GM15510 (cell line): Measurements from ENCODE around the gene NANOGP8.
"Not testable (repeated sequence)": the region's sequence is repeated elsewhere in the genome, so short reads cannot be mapped to it uniquely, and the experiment has no call there.

Experiments
- POLR2A ChIP-seq: IDR thresholded peaks from 3 replicates; pipeline ENCODE4 v1.6.1; 2011; ENCODE audit warnings: borderline replicate concordance; ENCODE audit not compliant: insufficient read length; ENCODE audit errors: extremely low read depth

NANOGP8 gene

GRCh38 chr15:35085176-35085919 is at the start of gene NANOGP8:
NANOGP8 (minus strand) TSS chr15:35085295; CDS start chr15:35085110, 185 bp downstream.
- not testable (repeated sequence) for TF ChIP-seq POLR2A

GRCh38 chr15:35134299-35134698 is 49.2 kb upstream of the NANOGP8 start:
- no peak for TF ChIP-seq POLR2A

GRCh38 chr15:35130245-35130644 is 45.1 kb upstream of the NANOGP8 start:
- no peak for TF ChIP-seq POLR2A

- TF ChIP-seq POLR2A: no peak
These were observed 44.3 kb upstream of the NANOGP8 start for GRCh38 chr15:35129361-35129760.

GRCh38 chr15:35127717-35128116 is 42.6 kb upstream of the NANOGP8 start:
- TF ChIP-seq POLR2A: no peak

GRCh38 chr15:35126236-35126635 is 41.1 kb upstream of the NANOGP8 start:
- no peak for TF ChIP-seq POLR2A

GRCh38 chr15:35123743-35124142 is 38.6 kb upstream of the NANOGP8 start:
- TF ChIP-seq POLR2A: no peak

- TF ChIP-seq POLR2A: no peak
These were observed 36.7 kb upstream of the NANOGP8 start for GRCh38 chr15:35121611-35122359.

- TF ChIP-seq POLR2A: no peak
These were observed 35.1 kb upstream of the NANOGP8 start for GRCh38 chr15:35120173-35120572.

- no peak for TF ChIP-seq POLR2A
These were observed 33.9 kb upstream of the NANOGP8 start for GRCh38 chr15:35118960-35119359.

- TF ChIP-seq POLR2A: no peak
These were observed 32.6 kb upstream of the NANOGP8 start for GRCh38 chr15:35117543-35118265.

GRCh38 chr15:35115155-35115725 is 30.1 kb upstream of the NANOGP8 start:
- TF ChIP-seq POLR2A: no peak

GRCh38 chr15:35112346-35112745 is 27.3 kb upstream of the NANOGP8 start:
- TF ChIP-seq POLR2A: no peak

- no peak for TF ChIP-seq POLR2A
These were observed 26.8 kb upstream of the NANOGP8 start for GRCh38 chr15:35111861-35112260.

GRCh38 chr15:35108453-35108852 is 23.4 kb upstream of the NANOGP8 start:
- TF ChIP-seq POLR2A: no peak
